Erythroblast (primary cell): ENCODE measurements around the gene CEBPB.

ENCODE experiments used
- GATA1 ChIP-seq: IDR thresholded peaks from 2 replicates; pipeline ENCODE4 v1.6.1; 2011; ENCODE audit warnings: low read depth, mild to moderate bottlenecking, control low read depth, low read length, moderate library complexity
- POLR2A ChIP-seq: IDR thresholded peaks from 2 replicates; pipeline ENCODE4 v1.6.1; 2011; ENCODE audit warnings: mild to moderate bottlenecking, low read length

DNA sequence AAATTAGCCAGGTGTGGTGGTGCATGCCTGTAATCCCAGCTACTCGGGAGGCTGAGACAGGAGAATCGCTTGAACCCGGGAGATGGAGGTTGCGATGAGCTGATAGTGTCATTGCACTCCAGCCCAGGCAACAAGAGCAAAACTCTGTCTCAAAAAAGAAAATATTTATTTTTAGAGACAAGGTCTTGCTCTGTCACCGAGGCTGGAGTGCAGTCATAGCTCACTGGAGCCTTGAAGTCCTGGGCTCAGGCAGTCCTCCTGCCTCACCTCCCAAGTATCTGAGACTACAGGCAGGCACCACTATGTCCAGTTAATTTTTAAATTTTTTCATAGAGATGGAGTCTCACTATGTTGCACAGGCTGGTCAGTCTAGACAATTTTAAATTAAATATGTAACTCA is 16.2 kb upstream of the CEBPB start:
- no peak for TF ChIP-seq POLR2A
- TF ChIP-seq GATA1: no peak
